Bronchial epithelial cell (primary cell): Measurements from ENCODE around the gene CCDC102B. TPM values are rescaled to one million over a fixed set of nuclear protein-coding genes. Genes with fewer than 3 reads are reported as not detected.

Experiments used
- DNase-seq: peaks from one replicate; pipeline ENCODE4 v3.0.0-alpha.2; 2010; ENCODE audit warnings: low read depth
- FAIRE-seq: peaks from 2 replicates; lab custom pipeline; 2011; peaks lifted over from hg19 to GRCh38; lab: Jason Lieb, UNC
- H3K27me3 ChIP-seq: 2 replicates; pipeline ENCODE4 v1.5.1; 2011; ENCODE audit warnings: low read length; ENCODE audit not compliant: control insufficient read depth, insufficient read depth
- H3K36me3 ChIP-seq: 2 replicates; pipeline ENCODE4 v1.5.1; 2011; ENCODE audit warnings: low read length; ENCODE audit not compliant: control insufficient read depth, insufficient read depth
- H3K4me3 ChIP-seq: 2 replicates; pipeline ENCODE4 v1.5.1; 2011; ENCODE audit warnings: mild to moderate bottlenecking, low read depth, low read length, control low read depth
- CTCF ChIP-seq: IDR thresholded peaks from 2 replicates; pipeline ENCODE4 v1.5.1; 2011; ENCODE audit warnings: mild to moderate bottlenecking, moderate library complexity, low read length, control low read depth, inconsistent platforms; ENCODE audit not compliant: insufficient read depth, severe bottlenecking
- total RNA-seq: library from RNA; depleted of rRNA; stranded (reverse); fragments of >200 nt; gene quantifications from 2 replicates; pipeline ENCODE4 v1.2.1, GENCODE V29; 2014

CCDC102B gene
- total RNA-seq, 1 donor from 2014 or later = 1.6 TPM

DNA sequence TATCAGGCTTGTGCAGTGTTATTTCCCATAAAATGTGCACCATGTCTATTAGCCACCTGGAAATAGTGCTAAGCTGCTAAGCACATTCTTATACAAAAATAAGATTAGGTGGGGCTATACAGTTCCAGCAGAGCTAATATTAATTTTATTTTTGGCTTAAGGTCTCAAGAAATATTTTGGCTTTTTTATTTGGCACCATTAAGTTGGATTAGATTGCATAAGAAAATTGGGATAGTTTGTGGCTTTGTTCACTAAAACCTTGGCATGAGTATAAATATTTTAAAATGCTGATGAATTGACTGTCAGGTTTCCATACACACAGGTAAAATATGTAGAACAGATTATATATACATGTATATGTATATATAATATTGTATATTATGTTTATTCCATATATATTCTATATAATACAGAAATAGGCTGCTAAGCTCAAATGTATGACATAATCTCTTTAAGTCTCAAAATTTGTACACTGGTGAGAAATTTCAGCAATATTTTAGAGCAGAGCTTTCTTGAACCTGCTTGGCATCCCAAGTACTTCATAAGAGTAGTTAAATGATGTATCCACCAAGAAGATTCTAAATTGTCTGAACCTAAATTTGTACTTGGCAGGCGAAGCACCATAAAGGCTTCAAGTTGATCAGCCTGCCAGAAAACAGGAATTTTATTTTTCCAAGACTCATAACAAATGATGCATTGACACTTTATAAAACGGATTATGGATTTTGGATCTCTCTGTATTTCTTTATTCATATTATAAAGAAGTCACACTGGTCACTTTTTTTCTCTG, 32.6 kb downstream of the CCDC102B start:
- H3K4me3 ChIP-seq = no peak overlapping the region
- no peaks in the 10 kb centered on the region for H3K36me3 ChIP-seq
- FAIRE-seq (no peak), DNase-seq (no peak)
- no peak for TF ChIP-seq CTCF
- no peaks in the 10 kb centered on the region for H3K27me3 ChIP-seq

GRCh38 chr18:68833756-68834155, 35.9 kb downstream of the CCDC102B start:
- Histone ChIP-seq H3K4me3 (no peak overlapping the region), H3K27me3 (no peaks in the 10 kb centered on the region), H3K36me3 (no peaks in the 10 kb centered on the region)
- no peak for FAIRE-seq
- no peak for DNase-seq
- no peak for TF ChIP-seq CTCF

DNA sequence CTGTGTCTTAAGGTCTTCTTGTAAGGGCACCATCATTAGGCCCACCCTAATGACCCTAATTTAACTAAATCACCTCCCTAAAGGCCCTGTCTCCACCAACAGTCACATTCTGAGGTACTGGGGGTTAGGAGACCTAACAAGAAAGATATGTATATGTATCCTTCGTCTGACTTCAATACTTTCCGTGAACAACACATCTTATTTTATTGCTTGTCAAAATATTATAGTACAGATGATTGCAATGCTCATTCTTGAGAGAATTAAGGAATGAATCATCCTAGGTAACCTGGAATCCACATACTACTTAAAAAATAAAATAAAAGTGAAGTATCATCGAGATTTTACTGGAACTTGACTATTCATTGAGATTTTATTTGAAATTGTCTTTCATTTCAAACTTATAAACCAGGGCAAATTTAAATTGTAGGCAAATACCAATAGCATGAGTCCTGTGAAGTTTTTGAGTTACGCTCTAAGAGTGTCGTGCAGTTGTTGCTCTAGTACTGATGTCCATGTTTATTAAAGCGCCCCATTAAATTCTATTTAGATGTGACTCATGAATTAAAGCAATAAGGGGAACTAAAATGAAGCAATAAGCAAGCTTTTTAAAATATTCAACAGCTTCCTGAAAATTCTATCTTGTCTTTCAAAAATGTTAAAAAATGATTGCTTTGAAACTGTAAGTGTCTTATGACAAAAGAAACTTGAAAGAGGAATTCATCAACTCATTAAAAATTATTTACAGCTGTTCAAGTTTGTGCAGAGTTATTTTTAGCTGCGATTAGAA, 40.0 kb downstream of the CCDC102B start:
- Histone ChIP-seq H3K27me3 (no peaks in the 10 kb centered on the region), H3K4me3 (no peak overlapping the region), H3K36me3 (no peaks in the 10 kb centered on the region)
- no peak for TF ChIP-seq CTCF
- FAIRE-seq (no peak), DNase-seq (no peak)

DNA sequence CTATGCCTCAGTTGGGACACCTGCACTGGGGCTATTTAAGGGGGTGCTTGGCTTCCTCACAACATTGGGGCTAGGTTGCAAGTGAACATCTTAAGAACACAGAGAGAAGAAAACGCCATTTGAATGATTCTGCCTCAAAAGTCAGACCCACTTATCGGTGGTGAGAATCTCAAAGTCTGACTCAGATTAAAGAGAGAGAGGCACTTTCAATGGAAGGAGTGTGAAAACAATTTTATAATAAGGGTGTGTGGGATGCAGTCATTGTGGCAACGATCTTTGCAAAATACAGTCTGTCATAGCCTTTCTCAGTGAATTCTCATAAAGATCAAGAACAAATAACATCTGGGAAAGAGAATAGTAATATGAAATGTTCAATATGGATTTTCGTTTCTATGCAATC, 41.8 kb downstream of the CCDC102B start:
- no peak for FAIRE-seq

DNA sequence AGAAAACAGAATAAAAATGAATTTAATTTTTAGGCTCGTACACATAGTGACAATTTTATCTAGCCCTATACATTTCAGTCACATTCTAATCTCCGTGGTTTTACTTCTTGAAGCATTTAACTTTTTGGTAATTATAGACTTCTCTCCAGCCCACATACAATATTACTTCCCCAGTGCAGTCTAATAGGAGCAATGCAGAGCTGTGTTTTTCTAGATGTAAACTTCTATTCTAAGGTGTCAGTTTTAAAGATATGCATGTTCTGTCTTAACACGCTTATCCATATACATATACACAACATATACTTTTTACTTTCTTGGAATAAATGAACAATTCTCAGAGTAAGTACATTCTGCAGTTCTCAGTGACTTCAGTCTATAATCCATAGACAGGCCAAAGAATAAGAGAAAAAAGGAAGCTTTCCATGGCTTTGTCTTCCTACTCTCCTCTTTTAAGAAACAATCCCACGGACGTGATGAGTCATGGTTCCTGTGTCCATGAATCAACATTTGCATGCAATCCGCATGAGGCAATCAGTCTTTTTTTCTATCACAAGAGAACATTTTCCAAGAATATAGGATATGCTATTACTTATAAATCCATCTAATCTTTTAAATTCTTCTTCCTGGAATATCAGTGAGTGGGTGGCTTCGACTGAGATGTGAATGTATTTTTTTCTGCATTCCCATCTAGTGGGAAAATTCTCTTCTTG, 42.8 kb downstream of the CCDC102B start:
- Histone ChIP-seq H3K36me3 (no peaks in the 10 kb centered on the region), H3K27me3 (no peaks in the 10 kb centered on the region), H3K4me3 (no peak overlapping the region)
- no peak for FAIRE-seq
- peak; percentile 93 for DNase-seq
- TF ChIP-seq CTCF = no peak

More for the DNA sequence above, 41.8 kb downstream of the CCDC102B start:
- no peaks in the 10 kb centered on the region for H3K36me3 ChIP-seq
- H3K27me3 ChIP-seq = no peaks in the 10 kb centered on the region
- H3K4me3 ChIP-seq = no peak overlapping the region
- TF ChIP-seq CTCF = no peak
- DNase-seq = no peak
